ENCODE measurements around the gene VAV1.
"Not testable (repeated sequence)": the region's sequence is repeated elsewhere in the genome, so short reads cannot be mapped to it uniquely, and the experiment has no call there.

The VAV1 gene

GRCh38 chr19:6760606-6761005, 11.9 kb upstream of the VAV1 start:
- DNase-seq = no peak

GRCh38 chr19:6761053-6761676, 11.3 kb upstream of the VAV1 start:
- DNase-seq = no peak

GRCh38 chr19:6762253-6762797, 10.2 kb upstream of the VAV1 start:
- DNase-seq = not testable (repeated sequence)

GRCh38 chr19:6765738-6766356, 6.7 kb upstream of the VAV1 start:
- DNase-seq = no peak

- DNase-seq = no peak
Observed at GRCh38 chr19:6766357-6767080, 6.0 kb upstream of the VAV1 start.

GRCh38 chr19:6767081-6767356, 5.5 kb upstream of the VAV1 start:
- no peak for DNase-seq

- DNase-seq = peak; percentile 91
Observed at GRCh38 chr19:6767357-6768235, 4.9 kb upstream of the VAV1 start, which contains the start of gene SH2D3A. Gene SH2D3A, minus strand, starts transcription at chr19:6767435. Its CDS starts 3,687 bp downstream, at chr19:6763748.

- no peak for DNase-seq
Observed at GRCh38 chr19:6768236-6768785, 4.2 kb upstream of the VAV1 start.

GRCh38 chr19:6769006-6769619, 3.4 kb upstream of the VAV1 start:
- no peak for DNase-seq

GRCh38 chr19:6771648-6772027, 870 bp upstream of the VAV1 start:
- not testable (repeated sequence) for DNase-seq

GRCh38 chr19:6772866-6773322, 386 bp downstream of the VAV1 start:
- DNase-seq = no peak

- DNase-seq = no peak
Observed at GRCh38 chr19:6773323-6773931, 919 bp downstream of the VAV1 start.

GRCh38 chr19:6774821-6775707, 2.6 kb downstream of the VAV1 start:
- DNase-seq = no peak

GRCh38 chr19:6776045-6776444, 3.5 kb downstream of the VAV1 start:
- DNase-seq = not testable (repeated sequence)

- DNase-seq = no peak
Observed at GRCh38 chr19:6776999-6777398, 4.5 kb downstream of the VAV1 start.

GRCh38 chr19:6777434-6777833, 4.9 kb downstream of the VAV1 start:
- no peak for DNase-seq

- DNase-seq = no peak
Observed at GRCh38 chr19:6778386-6778785, 5.9 kb downstream of the VAV1 start.

GRCh38 chr19:6779206-6779605, 6.7 kb downstream of the VAV1 start:
- no peak for DNase-seq

GRCh38 chr19:6787393-6787792, 14.9 kb downstream of the VAV1 start:
- no peak for DNase-seq

- no peak for DNase-seq
Observed at GRCh38 chr19:6788896-6789295, 16.4 kb downstream of the VAV1 start.

All from activated CD4-positive, alpha-beta T cell treated with anti-CD3 and anti-CD28 coated beads for 1 hour (primary cell).